SHP77 (cell line): ENCODE results near the gene PPM1E.
"Not testable (repeated sequence)": the region's sequence is repeated elsewhere in the genome, so short reads cannot be mapped to it uniquely, and the experiment has no call there.

Source experiments
- DNase-seq, 2 experiments: peaks; one replicate each; lab custom pipeline; 2025; lab: John Stamatoyannopoulos, UW

PPM1E gene

GRCh38 chr17:58840820-58841612 is 85.4 kb downstream of the PPM1E start:
- no peak for DNase-seq

GRCh38 chr17:58846413-58846812 is 90.8 kb downstream of the PPM1E start:
- DNase-seq: not testable (repeated sequence)

- not testable (repeated sequence) for DNase-seq
These were observed 94.5 kb downstream of the PPM1E start for GRCh38 chr17:58850106-58850505.

GRCh38 chr17:58865301-58865700 is 109.6 kb downstream of the PPM1E start:
- DNase-seq: no peak

- no peak for DNase-seq
These were observed 115.1 kb downstream of the PPM1E start for GRCh38 chr17:58870747-58871146.

- no peak for DNase-seq
These were observed 118.3 kb downstream of the PPM1E start for GRCh38 chr17:58873926-58874325.

- DNase-seq: no peak
These were observed 119.6 kb downstream of the PPM1E start for GRCh38 chr17:58875261-58875660.

GRCh38 chr17:58884161-58884560 is 128.5 kb downstream of the PPM1E start:
- DNase-seq: no peak

- DNase-seq: no peak
These were observed 130.9 kb downstream of the PPM1E start for GRCh38 chr17:58886514-58886913.

GRCh38 chr17:58889928-58890327 is 134.3 kb downstream of the PPM1E start:
- DNase-seq: no peak

- DNase-seq: no peak
These were observed 143.5 kb downstream of the PPM1E start for GRCh38 chr17:58899191-58899590.

- no peak for DNase-seq
These were observed 146.7 kb downstream of the PPM1E start for GRCh38 chr17:58902322-58902721.

- no peak for DNase-seq
These were observed 156.2 kb downstream of the PPM1E start for GRCh38 chr17:58911741-58912343.

- DNase-seq: no peak
These were observed 157.9 kb downstream of the PPM1E start for GRCh38 chr17:58913552-58913951.

- no peak for DNase-seq
These were observed 158.5 kb downstream of the PPM1E start for GRCh38 chr17:58913971-58914769.

GRCh38 chr17:58917228-58917627 is 161.6 kb downstream of the PPM1E start:
- DNase-seq: no peak

- no peak for DNase-seq
These were observed 162.4 kb downstream of the PPM1E start for GRCh38 chr17:58918072-58918471.

GRCh38 chr17:58918884-58919283 is 163.2 kb downstream of the PPM1E start:
- DNase-seq: no peak

GRCh38 chr17:58920773-58921172 is 165.1 kb downstream of the PPM1E start:
- DNase-seq: no peak

- DNase-seq: no peak
These were observed 177.3 kb downstream of the PPM1E start for GRCh38 chr17:58932956-58933355.

- no peak for DNase-seq
These were observed 180.6 kb downstream of the PPM1E start for GRCh38 chr17:58936295-58936694.

- no peak for DNase-seq
These were observed 188.5 kb downstream of the PPM1E start for GRCh38 chr17:58944166-58944565.

- no peak for DNase-seq
These were observed 191.8 kb downstream of the PPM1E start for GRCh38 chr17:58947411-58947810.
